HG03439 (cell line): Measurements from ENCODE around the gene TBX6.
"Not testable (repeated sequence)": the region's sequence is repeated elsewhere in the genome, so short reads cannot be mapped to it uniquely, and the experiment has no call there.

Source experiments
- ATAC-seq: cut with Tn5 transposase; IDR thresholded peaks from one replicate; pipeline ENCODE4 v1.9.1; 2021; ENCODE audit warnings: mild to moderate bottlenecking, moderate library complexity; ENCODE audit not compliant: unreplicated experiment

Gene TBX6

GRCh38 chr16:30091474-30092372 is at the start of gene TBX6:
Gene TBX6 (minus strand): TSS chr16:30091924. CDS start chr16:30091193, 731 bp downstream.
- peak; percentile 65 for ATAC-seq

- no peak for ATAC-seq
Measured at GRCh38 chr16:30139583-30140481, 48.1 kb upstream of the TBX6 start.

- no peak for ATAC-seq
Measured at GRCh38 chr16:30137897-30138296, 46.2 kb upstream of the TBX6 start.

GRCh38 chr16:30136971-30137605 is 45.4 kb upstream of the TBX6 start:
- no peak for ATAC-seq

GRCh38 chr16:30132591-30132990 is 40.9 kb upstream of the TBX6 start:
- no peak for ATAC-seq

- no peak for ATAC-seq
Measured at GRCh38 chr16:30131869-30132475, 40.2 kb upstream of the TBX6 start.

- no peak for ATAC-seq
Measured at GRCh38 chr16:30127993-30128392, 36.3 kb upstream of the TBX6 start.

- ATAC-seq, result not testable (repeated sequence)
Measured at GRCh38 chr16:30125690-30126089, 34.0 kb upstream of the TBX6 start.

GRCh38 chr16:30124985-30125379 is 33.3 kb upstream of the TBX6 start:
- no peak for ATAC-seq

GRCh38 chr16:30122604-30123160 is 31.0 kb upstream of the TBX6 start:
- peak; percentile 8 for ATAC-seq

GRCh38 chr16:30121741-30122571 is 30.2 kb upstream of the TBX6 start:
- ATAC-seq, result no peak

GRCh38 chr16:30120340-30121105 is 28.8 kb upstream of the TBX6 start:
- no peak for ATAC-seq

GRCh38 chr16:30119428-30119827 is 27.7 kb upstream of the TBX6 start:
- no peak for ATAC-seq

GRCh38 chr16:30117768-30118167 is 26.0 kb upstream of the TBX6 start:
- ATAC-seq, result no peak

GRCh38 chr16:30116291-30117207 is 24.8 kb upstream of the TBX6 start:
- no peak for ATAC-seq

- no peak for ATAC-seq
Measured at GRCh38 chr16:30115238-30115637, 23.5 kb upstream of the TBX6 start.

GRCh38 chr16:30114833-30115232 is 23.1 kb upstream of the TBX6 start:
- ATAC-seq, result not testable (repeated sequence)

- ATAC-seq, result no peak
Measured at GRCh38 chr16:30114411-30114810, 22.7 kb upstream of the TBX6 start.
